GM10248 (cell line): ENCODE data around the gene NR1D2.
A peak's percentile ranks its signal among the peaks of the same experiment; 100 is the strongest.
"Not testable (repeated sequence)": the region's sequence is repeated elsewhere in the genome, so short reads cannot be mapped to it uniquely, and the experiment has no call there.

Source experiments
- CTCF ChIA-PET: fragments of 300-600 bp; sonication (Branson Sonifier 250); formaldehyde crosslinking; extraction: SDS; loops from one replicate; lab custom pipeline; 2021; ENCODE audit warnings: antibody characterized with exemption; lab: Yijun Ruan, JAX
- POLR2A ChIA-PET: fragments of 350-650 bp; sonication (Branson Sonifier 250); formaldehyde crosslinking; extraction: SDS; loops from one replicate; lab custom pipeline; 2020; ENCODE audit warnings: antibody characterized with exemption; lab: Yijun Ruan, JAX
- DNase-seq: peaks from one replicate; pipeline ENCODE4 v3.0.0; 2012; ENCODE audit errors: extremely low spot score
- CTCF ChIP-seq: IDR thresholded peaks from 2 replicates; pipeline ENCODE4 v1.5.1; 2012; ENCODE audit warnings: mild to moderate bottlenecking, low read depth; ENCODE audit errors: extremely low read depth, missing control alignments, control extremely low read depth

NR1D2 gene

GRCh38 chr3:23913873-23914743 is 31.0 kb upstream of the NR1D2 start:
- CTCF ChIA-PET: interaction anchor here (0.9 to 1.5 kb wide), 3 partner anchors 52 to 68 kb away, joined by 3 read pairs; no protein-coding TSS in a partner anchor
- no peak for TF ChIP-seq CTCF
- peak; percentile 13 for DNase-seq
- POLR2A ChIA-PET: no interaction called here

GRCh38 chr3:23915537-23916108 is 29.5 kb upstream of the NR1D2 start:
- ChIA-PET POLR2A (no interaction called here), CTCF (interaction anchor here (1.3 kb wide), 1 partner anchor 81 kb away, joined by 3 read pairs; no protein-coding TSS in a partner anchor)
- TF ChIP-seq CTCF: no peak
- no peak for DNase-seq

GRCh38 chr3:23916152-23916885 is 28.8 kb upstream of the NR1D2 start:
- DNase-seq: no peak
- CTCF ChIA-PET: interaction anchor here (1.0 to 1.6 kb wide), 4 partner anchors 9 to 82 kb away, joined by 3 to 4 read pairs (median 4); no protein-coding TSS in a partner anchor
- TF ChIP-seq CTCF: no peak
- POLR2A ChIA-PET: interaction anchor here (0.6 to 1.6 kb wide), 26 partner anchors 9 to 753 kb away, joined by 3 to 11 read pairs (median 4); no protein-coding TSS in a partner anchor

GRCh38 chr3:23916886-23917678 is 28.0 kb upstream of the NR1D2 start, which contains the start of the genes NKIRAS1 and RPL15:
Gene NKIRAS1 (minus strand): TSS chr3:23916990. CDS start chr3:23910904, 6,086 bp downstream.
Gene RPL15 (plus strand): TSS chr3:23917132. CDS start chr3:23917860, 728 bp downstream.
- peak; percentile 20 for TF ChIP-seq CTCF
- DNase-seq: peak; percentile 97
- ChIA-PET CTCF (interaction anchor here (0.7 to 1.6 kb wide), 5 partner anchors 10 to 29 kb away, joined by 3 to 4 read pairs (median 3); no protein-coding TSS in a partner anchor), POLR2A (interaction anchor here (0.6 to 1.6 kb wide), 28 partner anchors 9 to 754 kb away, joined by 3 to 11 read pairs (median 4); no protein-coding TSS in a partner anchor)

- CTCF ChIA-PET: interaction anchor here (0.7 to 1.7 kb wide), 6 partner anchors 11 to 30 kb away, joined by 3 to 4 read pairs (median 4); no protein-coding TSS in a partner anchor
Measured at GRCh38 chr3:23917679-23918303, 27.3 kb upstream of the NR1D2 start.

GRCh38 chr3:23918331-23918730 is 26.8 kb upstream of the NR1D2 start:
- ChIA-PET CTCF (interaction anchor here (0.7 to 1.7 kb wide), 4 partner anchors 21 to 30 kb away, joined by 3 to 5 read pairs (median 4); no protein-coding TSS in a partner anchor), POLR2A (interaction anchor here (0.5 to 1.1 kb wide), 3 partner anchors 10 to 63 kb away, joined by 3 to 4 read pairs (median 3); no protein-coding TSS in a partner anchor)
- DNase-seq: not testable (repeated sequence)

More at GRCh38 chr3:23917679-23918303, 27.3 kb upstream of the NR1D2 start:
- POLR2A ChIA-PET: interaction anchor here (0.5 to 1.6 kb wide), 9 partner anchors 10 to 110 kb away, joined by 3 to 11 read pairs (median 4); no protein-coding TSS in a partner anchor
- DNase-seq: not testable (repeated sequence)
